HG03139 (cell line): ENCODE results near the gene CFAP53.
"Not testable (repeated sequence)": the region's sequence is repeated elsewhere in the genome, so short reads cannot be mapped to it uniquely, and the experiment has no call there.

Experiments
- ATAC-seq: cut with Tn5 transposase; IDR thresholded peaks from one replicate; pipeline ENCODE4 v1.9.1; 2021; ENCODE audit not compliant: unreplicated experiment

The CFAP53 gene

GRCh38 chr18:50288348-50289107 is 22.2 kb upstream of the CFAP53 start:
- ATAC-seq, result not testable (repeated sequence)

DNA sequence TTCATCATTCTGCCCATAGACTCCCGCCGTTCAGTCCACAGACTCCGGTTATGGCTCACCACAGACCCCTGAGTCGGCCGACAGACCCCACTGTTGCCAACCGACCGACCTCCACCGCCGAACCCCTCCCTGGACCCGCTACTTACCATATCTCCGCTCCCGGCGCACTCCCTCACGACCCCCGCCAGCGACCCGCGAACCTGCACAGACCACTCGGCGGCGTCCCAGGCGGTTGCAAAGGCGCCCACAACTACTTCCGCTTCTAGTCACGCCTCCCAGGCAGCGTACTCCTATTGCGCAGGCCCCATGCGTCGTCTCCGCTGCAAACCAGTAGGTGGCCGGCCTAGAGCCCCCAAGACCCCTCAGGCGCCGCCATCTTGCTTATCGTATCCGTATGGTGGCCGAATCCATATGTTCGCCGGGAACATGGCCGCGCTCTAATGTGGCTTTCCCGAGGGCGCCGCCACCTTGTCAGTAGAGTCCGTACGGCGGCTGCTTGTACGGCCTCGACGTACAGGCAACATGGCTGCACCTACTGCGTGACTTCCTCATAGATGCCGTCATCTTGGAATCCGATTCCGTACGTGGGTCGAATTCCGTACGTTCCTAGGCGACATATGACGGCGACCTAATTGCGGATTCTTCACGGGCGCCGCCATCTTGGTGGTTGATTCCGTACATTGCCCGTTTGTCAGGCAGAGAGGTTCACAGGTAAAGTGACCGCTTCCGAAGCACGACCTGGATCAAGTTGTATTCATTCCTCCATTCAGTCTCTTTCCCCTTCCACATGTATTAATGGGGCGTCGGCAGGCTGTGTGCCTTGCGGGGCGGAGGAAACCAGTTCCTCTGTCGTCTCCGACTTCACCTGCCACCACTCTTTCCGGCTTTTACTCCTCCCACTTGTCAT is 21.4 kb upstream of the CFAP53 start, which contains the start of gene CXXC1:
TSS of gene CXXC1 (minus strand) at position 252 of the 907 bp plus-strand sequence. CDS start at position 149, 103 bp downstream.
- ATAC-seq, result peak; percentile 87

DNA sequence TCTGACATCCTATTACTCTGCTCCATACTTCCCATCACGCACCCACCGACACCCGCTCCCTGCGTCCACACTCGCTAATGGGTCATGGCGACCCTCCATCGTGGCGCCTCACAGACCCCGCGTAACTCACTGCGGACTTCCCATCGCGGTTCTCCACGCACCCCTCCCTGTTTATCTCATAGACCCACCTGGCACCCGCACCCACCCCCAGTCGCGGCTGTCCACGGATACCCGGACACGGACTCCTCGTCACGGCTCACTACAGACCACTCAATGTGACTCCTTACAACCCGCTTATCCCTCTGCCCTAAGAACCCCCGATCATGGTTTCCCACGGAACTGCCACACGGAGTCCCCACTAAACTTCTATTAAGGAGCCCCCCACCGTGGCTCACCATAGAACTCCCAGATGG is 20.7 kb upstream of the CFAP53 start:
- ATAC-seq, result no peak

DNA sequence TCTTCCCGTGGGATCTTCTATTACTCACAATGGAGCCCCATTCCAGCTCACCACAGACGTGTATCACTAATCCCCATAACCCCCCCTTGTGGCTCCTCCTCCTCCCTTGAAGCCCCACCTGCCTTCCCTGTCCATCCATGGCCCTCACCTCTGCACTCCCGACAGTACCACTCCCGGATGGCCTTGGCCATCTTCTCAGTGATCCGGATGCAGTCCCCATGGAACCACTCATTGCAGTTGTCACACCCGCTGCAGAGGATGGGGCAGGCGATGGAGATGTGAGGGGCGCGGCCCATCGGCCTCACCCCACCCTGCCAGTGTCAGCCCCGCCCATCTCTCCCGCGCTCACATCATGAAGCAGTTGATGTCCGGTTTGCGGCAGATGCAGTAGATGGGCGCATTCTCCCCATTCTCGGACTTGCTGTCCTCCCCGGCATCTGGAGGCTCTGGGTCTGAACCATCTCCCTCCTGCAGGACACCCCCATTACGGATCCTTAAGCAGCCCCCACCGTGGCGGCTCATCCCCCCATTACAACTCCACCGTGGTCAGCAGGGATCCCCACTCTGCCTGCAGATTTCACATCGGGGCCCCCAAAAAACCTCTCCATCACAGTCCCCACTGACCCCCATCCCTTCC is 20.2 kb upstream of the CFAP53 start:
- ATAC-seq, result no peak

- no peak for ATAC-seq
Measured at GRCh38 chr18:50285631-50286321, 19.5 kb upstream of the CFAP53 start.

DNA sequence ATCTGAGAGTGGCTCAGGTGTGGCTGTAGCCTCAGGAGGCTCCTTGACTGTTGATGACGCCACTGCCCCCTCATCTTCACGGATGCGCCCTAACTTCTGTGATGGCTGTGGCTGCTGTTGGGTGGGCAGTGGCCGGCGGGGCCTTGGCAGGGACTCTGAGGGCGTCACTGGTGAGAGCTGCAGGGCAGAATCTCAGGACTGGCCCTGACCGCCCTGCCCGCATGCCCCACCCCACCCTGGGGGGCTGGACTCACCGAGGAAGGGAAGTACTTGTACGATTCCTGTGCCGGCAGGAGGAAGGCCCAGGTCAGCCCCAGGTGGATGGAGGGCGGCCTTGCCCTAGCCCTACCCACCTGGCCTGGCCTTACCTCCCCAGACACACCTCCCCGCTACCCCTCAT is 18.8 kb upstream of the CFAP53 start:
- ATAC-seq, result no peak

- ATAC-seq, result no peak
Measured at GRCh38 chr18:50284255-50284885, 18.1 kb upstream of the CFAP53 start.

DNA sequence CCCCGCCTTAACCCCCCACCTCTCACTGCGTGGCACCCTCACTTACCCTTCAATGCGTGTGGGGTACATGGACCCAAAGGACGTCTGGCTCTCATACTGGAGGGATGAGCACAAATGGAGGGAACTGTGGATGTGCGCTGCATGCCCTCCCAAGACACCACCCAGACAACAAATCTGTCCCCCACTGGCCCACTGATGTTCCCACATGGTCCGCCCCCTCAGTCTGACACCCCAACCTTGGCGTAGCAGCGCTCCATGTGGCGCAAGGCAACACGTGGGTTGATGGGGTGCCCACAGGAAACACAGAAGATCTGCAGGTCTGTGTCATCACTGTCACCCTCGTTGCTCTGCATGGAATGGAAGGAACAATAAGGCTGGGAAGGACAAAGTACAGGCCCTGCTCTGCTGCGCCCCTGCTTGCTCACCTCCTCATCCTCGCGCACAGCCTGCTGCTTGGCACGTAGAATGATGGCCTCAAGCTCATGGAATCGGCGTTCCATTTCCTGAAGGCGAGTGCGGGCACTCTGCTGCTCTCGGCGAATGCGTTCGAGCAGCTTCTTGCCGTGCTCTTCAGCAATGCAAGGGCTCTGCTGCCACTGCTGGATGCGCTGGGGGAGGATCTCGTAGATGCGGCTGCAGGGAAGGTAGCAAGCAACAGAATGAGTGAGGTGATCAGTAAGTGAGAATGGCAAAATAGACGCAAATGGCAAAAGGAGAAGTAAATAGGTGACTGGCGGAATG is 17.3 kb upstream of the CFAP53 start:
- no peak for ATAC-seq

DNA sequence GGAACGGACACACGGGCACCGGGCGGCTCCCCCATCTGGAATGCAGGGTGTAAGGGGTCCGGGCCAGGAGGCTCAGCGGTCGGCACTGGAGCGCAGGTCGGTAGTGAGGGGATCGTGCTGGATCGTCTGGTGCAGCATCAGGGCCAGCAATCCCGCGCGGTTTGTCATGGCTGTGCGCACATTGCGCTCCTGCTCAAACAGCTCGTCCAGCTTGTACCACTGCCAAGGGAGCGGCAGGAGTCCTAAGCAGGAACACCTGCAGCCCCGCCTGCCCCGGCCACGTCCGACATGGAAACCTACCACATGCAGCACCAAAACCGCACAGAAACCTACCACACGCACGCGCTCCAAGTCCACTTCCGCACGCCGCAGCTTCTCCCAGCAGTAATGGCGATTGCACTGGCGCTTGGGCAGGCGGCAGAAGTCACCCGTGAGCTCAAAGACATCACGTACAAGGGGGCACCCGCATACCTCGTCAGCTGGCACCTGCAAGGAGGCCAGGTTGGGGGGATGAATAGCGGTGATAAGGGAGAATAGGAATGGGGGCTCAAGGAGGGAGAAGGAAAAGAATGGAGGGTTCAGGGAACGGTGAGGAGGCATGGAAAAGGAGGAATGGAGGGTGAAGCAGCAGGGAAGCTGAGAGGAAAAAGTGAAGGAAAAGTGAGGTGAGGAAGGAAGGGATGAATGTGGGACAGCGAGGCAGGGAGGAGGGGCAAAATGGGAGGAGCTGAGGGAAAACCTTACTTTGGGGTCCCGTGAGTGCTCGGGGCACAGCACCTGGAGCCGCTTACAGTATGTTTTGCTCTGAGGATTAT is 16.4 kb upstream of the CFAP53 start:
- ATAC-seq, result no peak

- ATAC-seq, result no peak
Measured at GRCh38 chr18:50281972-50282520, 15.8 kb upstream of the CFAP53 start.

DNA sequence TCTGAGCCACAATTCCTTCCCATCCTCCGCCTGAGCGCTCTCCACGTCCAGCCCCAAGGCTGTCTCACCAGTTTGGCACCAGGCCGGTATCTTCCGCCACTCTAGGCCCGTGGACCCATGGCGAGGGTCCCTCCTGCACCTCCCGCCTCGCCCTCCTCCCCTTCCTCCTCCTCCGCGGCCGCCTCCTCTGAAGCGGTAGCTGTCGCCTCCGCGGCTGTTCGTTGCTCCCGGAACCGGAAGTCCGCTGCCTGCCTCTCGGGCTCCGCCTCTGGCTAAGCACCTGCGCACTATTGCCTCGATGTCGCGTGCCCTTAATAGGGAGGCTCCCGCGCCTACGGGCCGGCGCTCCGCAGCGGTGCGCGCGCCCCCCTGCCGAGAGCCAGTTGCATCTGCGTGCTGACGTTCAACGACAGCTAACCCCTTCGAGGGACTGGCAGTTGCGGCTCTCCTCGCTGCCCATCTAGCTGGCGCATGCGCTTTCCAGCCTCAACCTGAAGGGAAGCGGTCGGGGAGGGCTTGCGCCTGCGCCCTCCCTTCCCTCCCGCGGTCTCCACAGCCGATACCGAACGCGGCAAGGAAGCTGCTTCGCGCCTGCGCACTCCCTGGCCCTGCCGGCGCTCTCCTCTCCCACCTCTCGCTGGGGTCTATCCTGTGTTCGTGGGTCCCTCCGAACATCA is 15.1 kb upstream of the CFAP53 start, which contains the start of gene MBD1:
TSS of gene MBD1 (minus strand) at position 229 of the 677 bp plus-strand sequence. CDS start 1,531 bp downstream, outside the sequence.
- peak; percentile 83 for ATAC-seq

GRCh38 chr18:50280707-50281294 is 14.5 kb upstream of the CFAP53 start:
- no peak for ATAC-seq

GRCh38 chr18:50279752-50280151 is 13.5 kb upstream of the CFAP53 start:
- no peak for ATAC-seq

DNA sequence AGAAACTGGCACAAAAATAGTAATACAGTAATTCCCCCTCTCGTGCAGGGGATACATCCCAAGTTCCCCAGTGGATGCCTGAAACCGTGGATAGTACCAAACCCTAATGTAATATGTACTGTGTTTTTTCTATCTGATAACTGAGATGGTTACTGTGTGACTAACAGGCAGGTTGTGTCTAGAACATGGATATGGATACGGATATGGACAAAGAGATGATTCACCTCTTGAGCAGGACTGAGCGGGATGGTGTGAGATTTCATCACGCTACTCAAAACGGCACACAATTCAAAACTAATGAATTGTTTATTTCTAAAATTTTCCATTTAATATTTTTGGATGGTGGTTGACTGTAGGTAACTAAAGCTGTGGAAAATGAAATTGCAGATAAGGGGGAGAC is 11.6 kb upstream of the CFAP53 start:
- no peak for ATAC-seq

DNA sequence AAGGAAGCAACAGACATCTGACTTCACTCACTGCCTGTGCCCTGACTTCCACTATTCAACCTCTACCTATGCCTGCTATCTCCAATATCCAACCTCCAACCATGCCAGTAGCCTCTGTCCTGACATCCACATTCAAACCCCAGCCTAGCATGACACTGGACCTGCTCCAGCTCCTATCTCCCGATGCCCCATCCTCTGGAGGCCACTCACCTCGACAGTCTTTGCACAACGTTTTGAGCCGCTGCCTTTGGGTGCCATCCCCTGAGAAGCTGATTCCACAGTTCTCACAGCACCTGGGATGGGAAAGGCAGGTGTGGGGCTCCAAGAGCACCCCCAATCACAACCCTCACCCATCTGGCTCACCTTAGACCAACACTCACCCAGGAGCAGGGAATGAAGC is 10.2 kb upstream of the CFAP53 start:
- no peak for ATAC-seq

DNA sequence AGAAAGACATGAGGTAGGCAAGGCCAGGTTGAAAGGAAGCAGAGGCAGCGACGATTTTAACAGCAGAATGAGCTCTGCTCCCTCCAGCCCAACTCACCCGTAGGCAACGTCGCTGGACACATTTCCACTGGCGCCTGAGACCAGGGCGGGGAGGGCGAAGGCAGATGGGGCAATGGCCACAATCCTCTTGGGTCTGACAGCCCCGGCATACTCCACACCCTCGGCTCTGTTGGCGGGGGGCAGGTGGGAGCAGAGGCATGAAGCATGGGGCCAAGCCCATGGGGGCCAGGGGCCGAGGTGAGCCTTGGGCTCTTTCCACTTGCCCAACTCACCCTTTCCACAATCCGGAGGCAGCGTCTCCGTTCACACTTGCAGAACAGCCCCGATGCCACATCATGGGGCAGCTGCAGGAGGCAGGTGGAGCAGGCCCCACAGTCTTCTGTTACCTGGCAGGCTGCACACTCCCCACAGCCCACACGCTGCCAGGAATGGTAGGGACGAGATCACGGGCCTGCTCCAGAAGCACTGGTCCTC is 9.3 kb upstream of the CFAP53 start:
- no peak for ATAC-seq

DNA sequence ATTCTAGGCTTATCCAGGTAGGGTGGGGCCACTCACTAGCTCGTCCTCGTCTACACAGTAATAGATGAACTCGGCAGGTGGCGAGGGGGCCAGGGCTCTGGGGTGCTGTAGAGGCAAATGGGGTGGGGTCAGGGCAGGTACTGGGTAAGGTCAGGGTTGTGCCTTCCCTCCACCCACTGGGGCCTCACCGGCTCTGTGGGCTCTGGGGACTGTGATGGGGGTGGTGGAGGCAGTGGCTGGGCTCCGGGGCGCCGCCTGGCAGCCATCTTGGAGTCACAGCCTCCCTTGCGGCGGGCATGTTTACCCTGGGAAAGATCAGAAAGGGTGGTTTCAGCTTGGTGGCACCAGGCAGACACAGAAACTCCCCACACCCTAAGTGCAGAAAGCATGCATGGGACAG is 8.6 kb upstream of the CFAP53 start:
- no peak for ATAC-seq
